DOHH2 (cell line): ENCODE data around the gene QKI.

Experiments used
- EZH2phosphoT487 ChIP-seq: fragments of 200-600 bp; sonication (generic); IDR thresholded peaks from 2 replicates; pipeline ENCODE4 v1.6.1; 2017; ENCODE audit warnings: borderline replicate concordance, mild to moderate bottlenecking, antibody characterized with exemption, low read length, moderate library complexity, mixed read lengths
- TF ChIP-seq, protein P1 (sequence below): fragments of 200-600 bp; sonication (generic); IDR thresholded peaks from one replicate; pipeline ENCODE4 v1.5.1; 2014; ENCODE audit warnings: antibody characterized with exemption, mild to moderate bottlenecking, low read depth, low read length; ENCODE audit not compliant: poor library complexity, severe bottlenecking

DNA sequence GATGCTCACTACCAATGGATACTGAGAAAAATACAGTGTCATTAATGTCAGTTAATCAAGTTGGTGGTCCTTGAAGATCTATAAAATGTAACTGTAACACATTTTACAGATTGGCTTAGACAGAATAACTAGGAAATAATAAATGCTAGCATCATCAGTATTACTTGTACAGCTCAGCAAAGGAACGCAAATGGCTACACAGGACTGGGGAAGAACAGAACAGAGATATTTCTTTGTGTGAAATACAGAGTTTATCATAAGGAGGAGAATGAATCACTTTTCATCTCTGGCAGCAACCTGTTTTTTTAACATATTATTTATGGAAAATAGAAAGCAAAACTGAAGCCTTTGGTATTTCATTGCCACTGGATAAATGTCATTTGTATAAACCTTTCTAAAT, 8.2 kb upstream of the QKI start:
- TF ChIP-seq, protein P1, sequence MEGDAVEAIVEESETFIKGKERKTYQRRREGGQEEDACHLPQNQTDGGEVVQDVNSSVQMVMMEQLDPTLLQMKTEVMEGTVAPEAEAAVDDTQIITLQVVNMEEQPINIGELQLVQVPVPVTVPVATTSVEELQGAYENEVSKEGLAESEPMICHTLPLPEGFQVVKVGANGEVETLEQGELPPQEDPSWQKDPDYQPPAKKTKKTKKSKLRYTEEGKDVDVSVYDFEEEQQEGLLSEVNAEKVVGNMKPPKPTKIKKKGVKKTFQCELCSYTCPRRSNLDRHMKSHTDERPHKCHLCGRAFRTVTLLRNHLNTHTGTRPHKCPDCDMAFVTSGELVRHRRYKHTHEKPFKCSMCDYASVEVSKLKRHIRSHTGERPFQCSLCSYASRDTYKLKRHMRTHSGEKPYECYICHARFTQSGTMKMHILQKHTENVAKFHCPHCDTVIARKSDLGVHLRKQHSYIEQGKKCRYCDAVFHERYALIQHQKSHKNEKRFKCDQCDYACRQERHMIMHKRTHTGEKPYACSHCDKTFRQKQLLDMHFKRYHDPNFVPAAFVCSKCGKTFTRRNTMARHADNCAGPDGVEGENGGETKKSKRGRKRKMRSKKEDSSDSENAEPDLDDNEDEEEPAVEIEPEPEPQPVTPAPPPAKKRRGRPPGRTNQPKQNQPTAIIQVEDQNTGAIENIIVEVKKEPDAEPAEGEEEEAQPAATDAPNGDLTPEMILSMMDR: no peak
- no peak for TF ChIP-seq EZH2phosphoT487
